Measurements from ENCODE around the gene ELMOD1. TPM values are rescaled to one million over a fixed set of nuclear protein-coding genes. Genes with fewer than 3 reads are reported as not detected.
"Not testable (repeated sequence)": the region's sequence is repeated elsewhere in the genome, so short reads cannot be mapped to it uniquely, and the experiment has no call there.

The ELMOD1 gene
- total and polyA plus RNA-seq, 2 experiments from 2014 or later, result 3.1 TPM

- TF ChIP-seq EZH2phosphoT487 (IDR thresholded peaks at IDR 0.05; ENCODE audit: low read depth, severe bottlenecking, unreplicated experiment), result no peak
Observed at GRCh38 chr11:107562647-107563208, 28.2 kb upstream of the ELMOD1 start.

DNA sequence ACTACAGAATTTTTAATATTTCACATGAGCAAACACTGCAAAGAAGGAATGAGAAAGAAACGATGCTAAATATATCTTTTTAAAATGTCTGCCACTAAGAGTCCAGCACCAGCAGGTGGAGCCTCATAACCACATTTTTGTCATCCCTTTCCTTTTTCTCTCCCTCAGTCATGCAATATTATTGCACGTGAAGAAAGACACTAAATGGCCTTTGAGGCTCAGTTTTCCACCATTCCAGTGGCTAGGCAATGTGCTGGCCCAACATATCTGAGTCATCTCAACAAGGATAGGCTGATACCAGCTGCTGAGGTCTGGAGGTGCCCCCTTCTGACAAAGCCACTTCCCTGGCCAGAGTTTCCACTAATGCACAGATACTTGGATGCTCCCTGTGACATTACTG lies 27.2 kb upstream of the ELMOD1 start:
- Histone ChIP-seq H3K4me1 (ENCODE audit: insufficient read depth) (peaks cover 10% of the 10 kb centered on the region), H3K27me3 (no peaks in the 10 kb centered on the region), H3K4me3 (no peak overlapping the region), H3K36me3 (replicated peaks; ENCODE audit: insufficient read depth, low read depth) (no peaks in the 10 kb centered on the region), H2AFZ (no peak overlapping the region), H4K20me1 (ENCODE audit: insufficient read depth, poor library complexity, severe bottlenecking) (no peaks in the 10 kb centered on the region), H3K27ac (no peak overlapping the region), H3K9me2 (replicated peaks; ENCODE audit: insufficient read depth) (no peaks in the 10 kb centered on the region), H3K4me2 (peak overlapping the region; percentile 79), H3K9me3 (ENCODE audit: low read depth) (no peaks in the 10 kb centered on the region), H3K79me2 (peaks cover 29% of the 10 kb centered on the region)
- WGBS (ENCODE audit: low lambda C conversion rate, missing lambda C conversion rate), result 9% methylated on average over 2 of the region's 2 CpGs
- peak; percentile 63 for DNase-seq (ENCODE audit: low spot score)
- TF ChIP-seq EZH2phosphoT487 (IDR thresholded peaks at IDR 0.05; ENCODE audit: low read depth, severe bottlenecking, unreplicated experiment) (no peak), EZH2 (IDR thresholded peaks at IDR 0.05; ENCODE audit: borderline replicate concordance) (no peak), CTCF (IDR thresholded peaks at IDR 0.05; ENCODE audit: poor library complexity) (peak; percentile 77)

More at GRCh38 chr11:107562647-107563208, 28.2 kb upstream of the ELMOD1 start:
- Histone ChIP-seq H3K4me2 (no peak overlapping the region), H3K9me3 (ENCODE audit: low read depth) (no peaks in the 10 kb centered on the region), H3K4me1 (ENCODE audit: insufficient read depth) (peaks cover 10% of the 10 kb centered on the region), H3K4me3 (no peak overlapping the region), H3K27ac (no peak overlapping the region), H2AFZ (no peak overlapping the region), H3K9me2 (replicated peaks; ENCODE audit: insufficient read depth) (no peaks in the 10 kb centered on the region), H3K27me3 (no peaks in the 10 kb centered on the region), H4K20me1 (ENCODE audit: insufficient read depth, poor library complexity, severe bottlenecking) (no peaks in the 10 kb centered on the region), H3K36me3 (replicated peaks; ENCODE audit: insufficient read depth, low read depth) (no peaks in the 10 kb centered on the region), H3K79me2 (peaks cover 29% of the 10 kb centered on the region)
- DNase-seq (ENCODE audit: low spot score), result no peak
- WGBS (ENCODE audit: low lambda C conversion rate, missing lambda C conversion rate), result 58% methylated on average over 4 of the region's 4 CpGs

GRCh38 chr11:107564877-107565218 lies 26.1 kb upstream of the ELMOD1 start:
- Histone ChIP-seq H3K79me2 (peaks cover 29% of the 10 kb centered on the region), H3K27ac (peak overlapping the region; percentile 77), H3K4me2 (peak overlapping the region; percentile 79), H3K9me2 (replicated peaks; ENCODE audit: insufficient read depth) (no peaks in the 10 kb centered on the region), H3K4me3 (peak overlapping the region; percentile 74), H3K36me3 (replicated peaks; ENCODE audit: insufficient read depth, low read depth) (no peaks in the 10 kb centered on the region), H4K20me1 (ENCODE audit: insufficient read depth, poor library complexity, severe bottlenecking) (no peaks in the 10 kb centered on the region), H2AFZ (peak overlapping the region; percentile 96), H3K27me3 (no peaks in the 10 kb centered on the region), H3K9me3 (ENCODE audit: low read depth) (no peaks in the 10 kb centered on the region), H3K4me1 (ENCODE audit: insufficient read depth) (peaks cover 10% of the 10 kb centered on the region)
- TF ChIP-seq EZH2phosphoT487 (IDR thresholded peaks at IDR 0.05; ENCODE audit: low read depth, severe bottlenecking, unreplicated experiment) (no peak), EZH2 (IDR thresholded peaks at IDR 0.05; ENCODE audit: borderline replicate concordance) (no peak), CTCF (IDR thresholded peaks at IDR 0.05; ENCODE audit: poor library complexity) (no peak)
- WGBS (ENCODE audit: low lambda C conversion rate, missing lambda C conversion rate), result 14% methylated on average over 6 of the region's 6 CpGs
- DNase-seq (ENCODE audit: low spot score), result no peak

DNA sequence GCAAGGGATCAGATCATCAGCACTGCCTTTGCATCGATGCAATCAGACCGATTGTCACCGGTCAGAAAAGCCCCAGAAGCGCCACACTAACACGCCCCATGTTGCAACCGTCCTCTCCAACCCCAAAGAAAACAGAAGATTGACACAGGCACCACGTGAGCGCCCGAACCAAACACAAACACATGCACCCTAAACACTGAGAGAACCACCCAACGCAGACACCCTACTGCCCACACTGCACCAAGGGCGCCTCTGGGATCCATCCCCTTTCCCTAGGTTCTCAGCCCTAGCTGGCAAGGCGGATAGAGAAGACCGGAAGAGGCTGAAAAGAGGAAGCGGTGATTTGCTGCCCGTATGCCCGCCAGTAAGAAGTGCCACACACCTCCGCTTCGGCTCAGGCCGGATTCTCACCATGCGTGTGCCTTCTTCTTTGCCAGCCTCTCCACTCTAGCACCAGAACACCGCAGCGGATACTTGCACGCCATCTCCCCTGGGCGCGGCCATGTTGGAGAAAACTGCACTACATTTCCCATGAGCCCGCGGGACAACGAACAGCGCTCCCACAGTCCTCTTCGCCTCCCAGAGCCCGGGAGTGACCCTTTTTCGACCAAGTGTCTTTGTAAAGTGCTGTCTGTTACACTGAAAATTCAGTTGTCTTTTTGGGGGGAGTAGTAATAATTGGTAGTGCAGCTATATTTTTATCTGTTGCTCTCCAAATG lies 25.6 kb upstream of the ELMOD1 start, which contains the start of gene ALKBH8:
Gene ALKBH8, minus strand, starts transcription at position 517 of the 719 bp plus-strand sequence. CDS start 4,842 bp downstream, outside the sequence.
- no peak for TF ChIP-seq CTCF (IDR thresholded peaks at IDR 0.05; ENCODE audit: poor library complexity)
- TF ChIP-seq EZH2phosphoT487 (IDR thresholded peaks at IDR 0.05; ENCODE audit: low read depth, severe bottlenecking, unreplicated experiment), result no peak
- no peak for TF ChIP-seq EZH2 (IDR thresholded peaks at IDR 0.05; ENCODE audit: borderline replicate concordance)
- peak within 1 kb of the TSS; percentile 79 for H3K4me2 ChIP-seq
- no peaks in the 10 kb centered on the region for H3K9me2 ChIP-seq (replicated peaks; ENCODE audit: insufficient read depth)
- H2AFZ ChIP-seq, result peak within 1 kb of the TSS; percentile 96
- under 1% methylated on average over 32 of the region's 32 CpGs for WGBS (ENCODE audit: low lambda C conversion rate, missing lambda C conversion rate)
- H3K27ac ChIP-seq, result peak within 1 kb of the TSS; percentile 77
- H3K27me3 ChIP-seq, result no peaks in the 10 kb centered on the region
- peak; percentile 83 for DNase-seq (ENCODE audit: low spot score)
- no peaks in the 10 kb centered on the region for H3K36me3 ChIP-seq (replicated peaks; ENCODE audit: insufficient read depth, low read depth)
- H4K20me1 ChIP-seq (ENCODE audit: insufficient read depth, poor library complexity, severe bottlenecking), result no peaks in the 10 kb centered on the region
- peaks cover 29% of the 10 kb centered on the region for H3K79me2 ChIP-seq
- peaks cover 10% of the 10 kb centered on the region for H3K4me1 ChIP-seq (ENCODE audit: insufficient read depth)
- H3K4me3 ChIP-seq, result peak within 1 kb of the TSS; percentile 74
- H3K9me3 ChIP-seq (ENCODE audit: low read depth), result no peaks in the 10 kb centered on the region

DNA sequence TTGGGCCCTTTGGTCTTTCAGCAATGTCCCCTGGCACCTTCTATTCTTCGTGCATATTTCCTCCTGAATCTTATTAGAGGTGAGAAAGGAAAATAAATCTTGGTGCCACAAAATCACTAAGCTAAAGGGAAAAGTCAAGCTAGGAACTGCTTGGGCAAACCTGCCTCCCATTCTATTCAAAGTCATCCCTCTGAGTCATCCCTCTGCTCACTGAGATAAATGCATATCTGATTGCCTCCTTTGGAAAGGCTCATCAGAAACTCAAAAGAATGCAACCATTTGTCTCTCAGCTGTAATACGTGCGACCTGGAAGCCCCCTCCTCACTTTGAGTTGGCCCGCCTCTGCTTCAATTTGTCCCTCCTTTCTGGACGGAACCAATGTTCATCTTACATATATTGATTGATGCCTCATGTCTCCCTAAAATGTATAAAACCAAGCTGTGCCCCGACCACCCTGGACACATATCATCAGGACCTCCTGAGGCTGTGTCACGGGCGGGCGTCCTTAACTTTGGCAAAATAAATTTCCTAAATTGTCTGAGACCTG lies 24.9 kb upstream of the ELMOD1 start:
- Histone ChIP-seq H3K4me3 (peak overlapping the region; percentile 74), H3K4me2 (peak overlapping the region; percentile 79), H2AFZ (peak overlapping the region; percentile 96), H3K27ac (peak overlapping the region; percentile 77), H3K79me2 (peaks cover 29% of the 10 kb centered on the region)
- H3K9me2 ChIP-seq (replicated peaks; ENCODE audit: insufficient read depth); DNase-seq (ENCODE audit: low spot score); H3K9me3 ChIP-seq (ENCODE audit: low read depth); H4K20me1 ChIP-seq (ENCODE audit: insufficient read depth, poor library complexity, severe bottlenecking); H3K4me1 ChIP-seq (ENCODE audit: insufficient read depth); H3K36me3 ChIP-seq (replicated peaks; ENCODE audit: insufficient read depth, low read depth); H3K27me3 ChIP-seq: not testable (repeated sequence)
- 53% methylated on average over 9 of the region's 9 CpGs for WGBS (ENCODE audit: low lambda C conversion rate, missing lambda C conversion rate)
